Neural cell (in vitro differentiated cells): ENCODE results near the gene ERC2. TPM values are rescaled to one million over a fixed set of nuclear protein-coding genes. Genes with fewer than 3 reads are reported as not detected.

Source experiments
- H2AFZ ChIP-seq: fragments of 200-600, 300-800 bp; sonication (generic), shearing (Covaris generic); 2 replicates; pipeline ENCODE4 v1.6.0; 2014; ENCODE audit warnings: low read depth, mild to moderate bottlenecking, antibody characterized with exemption, low read length, moderate library complexity
- H3F3A ChIP-seq: fragments of 200-600 bp; shearing (Covaris generic); 2 replicates; pipeline ENCODE4 v1.6.1; 2016; ENCODE audit warnings: mild to moderate bottlenecking, moderate library complexity, mixed read lengths, antibody characterized with exemption, low read length; ENCODE audit not compliant: insufficient read depth, poor library complexity, severe bottlenecking
- H3K27ac ChIP-seq: fragments of 200-600, 300-800 bp; sonication (generic), shearing (Covaris generic); 2 replicates; pipeline ENCODE4 v1.5.1; 2014; ENCODE audit warnings: mild to moderate bottlenecking, low read length, moderate library complexity
- H3K27me3 ChIP-seq: fragments of 300-800, 200-600 bp; sonication (generic), shearing (Covaris generic); 2 replicates; pipeline ENCODE4 v1.6.0; 2014; ENCODE audit warnings: mild to moderate bottlenecking, low read depth, low read length, moderate library complexity; ENCODE audit not compliant: insufficient read depth
- H3K36me3 ChIP-seq: fragments of 300-800, 200-600 bp; sonication (generic), shearing (Covaris generic); 2 replicates; pipeline ENCODE4 v1.5.1; 2014; ENCODE audit warnings: mild to moderate bottlenecking, antibody characterized with exemption, low read length, moderate library complexity; ENCODE audit not compliant: insufficient read depth
- H3K4me2 ChIP-seq: fragments of 300-800, 200-600 bp; sonication (generic), shearing (Covaris generic); 2 replicates; pipeline ENCODE4 v1.6.0; 2014; ENCODE audit warnings: mild to moderate bottlenecking, low read length
- H3K4me3 ChIP-seq: fragments of 300-800, 200-600 bp; sonication (generic), shearing (Covaris generic); 2 replicates; pipeline ENCODE4 v1.5.1; 2014; ENCODE audit warnings: mild to moderate bottlenecking, low read length, moderate library complexity
- H3K79me2 ChIP-seq: fragments of 200-600 bp; shearing (Covaris generic); replicated peaks from 2 replicates; pipeline ENCODE4 v1.6.0; 2014; ENCODE audit warnings: mild to moderate bottlenecking, low read length, moderate library complexity; ENCODE audit not compliant: insufficient read depth
- H3K9ac ChIP-seq: fragments of 300-800, 200-600 bp; sonication (generic), shearing (Covaris generic); 2 replicates; pipeline ENCODE4 v1.6.1; 2016; ENCODE audit warnings: mild to moderate bottlenecking, low read length, mixed read lengths
- H3K9me2 ChIP-seq: fragments of 200-600 bp; shearing (Covaris generic); 2 replicates; pipeline ENCODE4 v1.6.1; 2016; ENCODE audit warnings: mild to moderate bottlenecking, low read length, mixed read lengths; ENCODE audit not compliant: insufficient read depth
- H3K9me3 ChIP-seq: fragments of 200-600, 300-800 bp; sonication (generic), shearing (Covaris generic); 2 replicates; pipeline ENCODE4 v1.6.1; 2016; ENCODE audit warnings: mild to moderate bottlenecking, mixed run types, low read length, moderate library complexity, mixed read lengths
- H4K20me1 ChIP-seq: fragments of 200-600 bp; shearing (Covaris generic); 2 replicates; pipeline ENCODE4 v1.6.1; 2016; ENCODE audit warnings: mild to moderate bottlenecking, mixed run types; ENCODE audit not compliant: insufficient read depth
- CTCF ChIP-seq: fragments of 450-650 bp; IDR thresholded peaks from 2 replicates; pipeline ENCODE4 v1.5.1; 2014; ENCODE audit warnings: antibody characterized with exemption, mild to moderate bottlenecking, moderate library complexity; ENCODE audit not compliant: poor library complexity, severe bottlenecking
- EP300 ChIP-seq: fragments of 450-650 bp; conservative IDR thresholded peaks from 2 replicates; pipeline ENCODE4 v1.6.1; 2014; ENCODE audit warnings: antibody characterized with exemption, mild to moderate bottlenecking, moderate library complexity; ENCODE audit not compliant: poor library complexity, severe bottlenecking
- EZH2 ChIP-seq: fragments of 200-600, 300-800 bp; shearing (Covaris generic), sonication (generic); IDR thresholded peaks from 2 replicates; pipeline ENCODE4 v1.6.1; 2014; ENCODE audit warnings: antibody characterized with exemption, low read length, borderline replicate concordance, mild to moderate bottlenecking; ENCODE audit not compliant: insufficient read depth, poor library complexity, severe bottlenecking
- MXI1 ChIP-seq: fragments of 450-650 bp; conservative IDR thresholded peaks from 2 replicates; pipeline ENCODE4 v1.6.1; 2014; ENCODE audit warnings: antibody characterized with exemption, mild to moderate bottlenecking; ENCODE audit not compliant: poor library complexity, severe bottlenecking
- POLR2AphosphoS5 ChIP-seq: IDR thresholded peaks from 2 replicates; pipeline ENCODE4 v1.6.1; 2012
- RAD21 ChIP-seq: fragments of 450-650 bp; conservative IDR thresholded peaks from 2 replicates; pipeline ENCODE4 v1.6.1; 2014; ENCODE audit warnings: antibody characterized with exemption, mild to moderate bottlenecking, moderate library complexity
- REST ChIP-seq: IDR thresholded peaks from 2 replicates; pipeline ENCODE4 v1.6.1; 2012; ENCODE audit warnings: borderline replicate concordance
- SMC3 ChIP-seq: fragments of 450-650 bp; conservative IDR thresholded peaks from 2 replicates; pipeline ENCODE4 v1.6.1; 2014; ENCODE audit warnings: antibody characterized with exemption, mild to moderate bottlenecking, moderate library complexity; ENCODE audit not compliant: poor library complexity
- TAF1 ChIP-seq: IDR thresholded peaks from 2 replicates; pipeline ENCODE4 v1.6.1; 2012; ENCODE audit warnings: low read depth
- polyA plus RNA-seq: library from polyadenylated mRNA; depleted of rRNA; stranded (reverse); fragments of >200 nt; gene quantifications from 2 replicates; pipeline ENCODE4 v1.2.3, GENCODE V29; 2014

ERC2 gene
- polyA plus RNA-seq, 1 donor from 2014 or later, result 60.4 TPM

GRCh38 chr3:55909373-55909772 is 558.9 kb downstream of the ERC2 start:
- Histone ChIP-seq H3K27me3 (no peaks in the 10 kb centered on the region), H3K9ac (no peak overlapping the region), H3F3A (no peaks in the 10 kb centered on the region), H4K20me1 (no peaks in the 10 kb centered on the region), H3K27ac (no peak overlapping the region), H2AFZ (no peak overlapping the region), H3K79me2 (no peaks in the 10 kb centered on the region), H3K9me3 (no peaks in the 10 kb centered on the region), H3K36me3 (no peaks in the 10 kb centered on the region), H3K4me2 (no peak overlapping the region), H3K4me3 (no peak overlapping the region), H3K9me2 (no peaks in the 10 kb centered on the region)
- no peak for TF ChIP-seq REST
- TF ChIP-seq RAD21, result no peak
- no peak for TF ChIP-seq CTCF
- no peak for TF ChIP-seq MXI1
- no peak for TF ChIP-seq EP300
- no peak for TF ChIP-seq SMC3
- no peak for TF ChIP-seq TAF1
- no peak for TF ChIP-seq EZH2
- TF ChIP-seq POLR2AphosphoS5, result no peak

GRCh38 chr3:55907616-55908015 is 560.7 kb downstream of the ERC2 start:
- Histone ChIP-seq H3K36me3 (no peaks in the 10 kb centered on the region), H3K27me3 (no peaks in the 10 kb centered on the region), H3K9me3 (no peaks in the 10 kb centered on the region), H4K20me1 (no peaks in the 10 kb centered on the region), H3K4me3 (no peak overlapping the region), H3K79me2 (no peaks in the 10 kb centered on the region), H3K27ac (no peak overlapping the region), H3K9me2 (no peaks in the 10 kb centered on the region), H2AFZ (no peak overlapping the region), H3K9ac (no peak overlapping the region), H3K4me2 (no peak overlapping the region), H3F3A (no peaks in the 10 kb centered on the region)
- TF ChIP-seq EP300 (no peak), EZH2 (no peak), POLR2AphosphoS5 (no peak), TAF1 (no peak), REST (no peak), MXI1 (no peak), SMC3 (no peak), RAD21 (no peak), CTCF (no peak)
